AG10803 (cell line): ENCODE data around the gene USP48.

ENCODE experiments used
- DNase-seq: peaks from one replicate; pipeline ENCODE4 v3.0.0; 2010; ENCODE audit warnings: low read depth
- H3K4me3 ChIP-seq: 2 replicates; pipeline ENCODE4 v1.5.1; 2011; ENCODE audit warnings: mild to moderate bottlenecking, low read length, control low read depth
- CTCF ChIP-seq: conservative IDR thresholded peaks from 2 replicates; pipeline ENCODE4 v1.5.1; 2011; ENCODE audit warnings: mild to moderate bottlenecking, low read length, control low read depth, inconsistent platforms

Gene USP48

GRCh38 chr1:21647431-21648351, 135.3 kb downstream of the USP48 start:
- TF ChIP-seq CTCF: no peak
- H3K4me3 ChIP-seq: no peak overlapping the region
- DNase-seq: no peak

GRCh38 chr1:21645550-21645949, 137.4 kb downstream of the USP48 start:
- DNase-seq: no peak
- no peak for TF ChIP-seq CTCF

GRCh38 chr1:21644906-21645305, 138.0 kb downstream of the USP48 start:
- H3K4me3 ChIP-seq: no peak overlapping the region
- no peak for TF ChIP-seq CTCF
- DNase-seq: no peak

More at GRCh38 chr1:21645550-21645949, 137.4 kb downstream of the USP48 start:
- no peak overlapping the region for H3K4me3 ChIP-seq

- no peak for TF ChIP-seq CTCF
- no peak overlapping the region for H3K4me3 ChIP-seq
- DNase-seq: no peak
Observed at GRCh38 chr1:21644348-21644747, 138.6 kb downstream of the USP48 start.

- no peak for TF ChIP-seq CTCF
- no peak overlapping the region for H3K4me3 ChIP-seq
- DNase-seq: no peak
Observed at GRCh38 chr1:21643624-21644023, 139.3 kb downstream of the USP48 start.

GRCh38 chr1:21641967-21642739, 140.8 kb downstream of the USP48 start:
- DNase-seq: no peak
- TF ChIP-seq CTCF: no peak
- H3K4me3 ChIP-seq: no peak overlapping the region
